AG04449 (cell line): ENCODE measurements around the gene KLHL26.
"Not testable (repeated sequence)": the region's sequence is repeated elsewhere in the genome, so short reads cannot be mapped to it uniquely, and the experiment has no call there.

Experiments
- CTCF ChIA-PET: fragments of 350-600 bp; formaldehyde crosslinking; extraction: SDS; loops from one replicate; lab custom pipeline; 2021; ENCODE audit warnings: antibody characterized with exemption; lab: Yijun Ruan, JAX
- POLR2A ChIA-PET: fragments of 400-600, 350-600 bp; formaldehyde crosslinking; extraction: SDS; loops from one replicate; lab custom pipeline; 2020; ENCODE audit warnings: antibody characterized with exemption, inconsistent platforms; lab: Yijun Ruan, JAX
- DNase-seq: peaks from one replicate; pipeline ENCODE4 v3.0.0-alpha.2; 2010; ENCODE audit warnings: low read depth, low spot score
- H3K4me3 ChIP-seq: 2 replicates; pipeline ENCODE4 v1.5.1; 2011; ENCODE audit warnings: low read depth, mild to moderate bottlenecking, control low read depth, low read length
- TF ChIP-seq, protein P1 (sequence below): IDR thresholded peaks from one replicate; pipeline ENCODE4 v1.5.1; 2011; ENCODE audit warnings: mild to moderate bottlenecking, moderate library complexity, low read length, control low read depth, inconsistent platforms; ENCODE audit not compliant: insufficient read depth; ENCODE audit errors: missing control alignments

The KLHL26 gene

DNA sequence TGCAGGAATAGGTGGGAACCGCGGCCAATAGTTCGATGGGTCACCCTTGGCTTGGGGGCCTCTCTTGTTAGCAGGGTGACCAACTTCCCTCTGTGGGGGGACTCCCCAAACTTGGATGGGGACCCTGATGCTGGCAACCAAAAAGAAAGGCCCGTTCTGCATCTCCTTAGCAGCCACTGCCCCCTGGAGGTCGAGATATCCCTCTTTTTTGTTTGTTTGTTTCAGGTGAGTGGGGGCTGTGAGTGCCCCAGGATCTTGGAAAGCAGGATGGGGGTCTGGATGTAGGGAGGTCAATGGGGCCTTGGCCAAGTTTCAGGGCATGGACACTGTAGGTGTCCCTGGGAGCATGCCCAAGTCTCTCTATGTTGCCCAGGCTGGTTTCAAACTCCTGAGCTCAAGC lies 39.0 kb downstream of the KLHL26 start:
- CTCF ChIA-PET, result interaction anchor here (0.9 to 1.8 kb wide), 7 partner anchors 10 to 225 kb away, joined by 3 to 11 read pairs (median 4); partner anchors contain the start of gene REX1BD
- no peak for DNase-seq
- TF ChIP-seq, protein P1, sequence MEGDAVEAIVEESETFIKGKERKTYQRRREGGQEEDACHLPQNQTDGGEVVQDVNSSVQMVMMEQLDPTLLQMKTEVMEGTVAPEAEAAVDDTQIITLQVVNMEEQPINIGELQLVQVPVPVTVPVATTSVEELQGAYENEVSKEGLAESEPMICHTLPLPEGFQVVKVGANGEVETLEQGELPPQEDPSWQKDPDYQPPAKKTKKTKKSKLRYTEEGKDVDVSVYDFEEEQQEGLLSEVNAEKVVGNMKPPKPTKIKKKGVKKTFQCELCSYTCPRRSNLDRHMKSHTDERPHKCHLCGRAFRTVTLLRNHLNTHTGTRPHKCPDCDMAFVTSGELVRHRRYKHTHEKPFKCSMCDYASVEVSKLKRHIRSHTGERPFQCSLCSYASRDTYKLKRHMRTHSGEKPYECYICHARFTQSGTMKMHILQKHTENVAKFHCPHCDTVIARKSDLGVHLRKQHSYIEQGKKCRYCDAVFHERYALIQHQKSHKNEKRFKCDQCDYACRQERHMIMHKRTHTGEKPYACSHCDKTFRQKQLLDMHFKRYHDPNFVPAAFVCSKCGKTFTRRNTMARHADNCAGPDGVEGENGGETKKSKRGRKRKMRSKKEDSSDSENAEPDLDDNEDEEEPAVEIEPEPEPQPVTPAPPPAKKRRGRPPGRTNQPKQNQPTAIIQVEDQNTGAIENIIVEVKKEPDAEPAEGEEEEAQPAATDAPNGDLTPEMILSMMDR, result peak; percentile 31

DNA sequence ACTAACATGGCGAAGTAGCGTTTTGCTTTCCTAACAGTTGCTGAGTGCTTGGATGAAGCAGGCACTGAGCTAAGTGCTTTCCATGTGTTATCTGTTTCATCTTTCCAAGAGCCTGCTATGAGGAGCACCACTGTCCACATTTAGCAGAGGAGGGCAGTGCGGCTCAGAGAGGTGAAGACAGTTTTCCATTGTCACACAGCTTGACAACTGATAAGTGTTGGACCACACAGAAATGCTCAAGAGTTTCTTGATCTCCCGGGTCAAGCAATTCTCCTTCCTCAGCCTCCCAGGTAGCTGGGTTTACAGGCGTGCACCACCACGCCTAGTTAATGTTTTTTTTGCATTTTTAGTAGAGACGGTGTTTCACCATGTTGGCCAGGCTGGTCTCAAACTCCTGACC lies 39.9 kb downstream of the KLHL26 start:
- no peak overlapping the region for H3K4me3 ChIP-seq
- DNase-seq, result no peak
- ChIA-PET CTCF (interaction anchor here (1.2 to 1.8 kb wide), 6 partner anchors 9 to 226 kb away, joined by 3 to 11 read pairs (median 4); partner anchors contain the start of gene REX1BD), POLR2A (no interaction called here)
- TF ChIP-seq, protein P1, result no peak

More for the DNA sequence above, 39.0 kb downstream of the KLHL26 start:
- POLR2A ChIA-PET, result no interaction called here
- no peak overlapping the region for H3K4me3 ChIP-seq

DNA sequence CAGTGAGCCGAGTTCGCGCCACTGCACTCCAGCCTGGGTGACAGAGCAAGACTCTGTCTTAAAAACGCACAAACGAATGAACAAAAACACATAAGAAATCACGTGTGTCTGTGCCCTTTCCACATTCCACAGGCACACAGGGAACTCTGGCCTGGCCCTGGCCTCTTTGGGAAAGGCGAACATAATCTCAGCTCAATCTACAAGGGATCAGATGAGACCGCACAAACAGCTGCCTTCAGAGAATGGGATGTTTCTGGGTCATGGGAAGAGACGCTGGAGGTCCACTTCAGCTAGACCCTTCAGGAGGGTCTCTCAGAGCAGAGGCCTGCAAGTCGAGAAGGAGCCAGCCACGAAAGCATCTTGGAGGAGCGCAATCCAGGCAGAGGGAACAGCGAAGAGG lies 40.3 kb downstream of the KLHL26 start:
- ChIA-PET CTCF (interaction anchor here (1.2 to 1.8 kb wide), 5 partner anchors 8 to 226 kb away, joined by 3 to 11 read pairs (median 5); partner anchors contain the start of gene REX1BD), POLR2A (no interaction called here)
- no peak overlapping the region for H3K4me3 ChIP-seq
- no peak for DNase-seq
- TF ChIP-seq, protein P1, result no peak

DNA sequence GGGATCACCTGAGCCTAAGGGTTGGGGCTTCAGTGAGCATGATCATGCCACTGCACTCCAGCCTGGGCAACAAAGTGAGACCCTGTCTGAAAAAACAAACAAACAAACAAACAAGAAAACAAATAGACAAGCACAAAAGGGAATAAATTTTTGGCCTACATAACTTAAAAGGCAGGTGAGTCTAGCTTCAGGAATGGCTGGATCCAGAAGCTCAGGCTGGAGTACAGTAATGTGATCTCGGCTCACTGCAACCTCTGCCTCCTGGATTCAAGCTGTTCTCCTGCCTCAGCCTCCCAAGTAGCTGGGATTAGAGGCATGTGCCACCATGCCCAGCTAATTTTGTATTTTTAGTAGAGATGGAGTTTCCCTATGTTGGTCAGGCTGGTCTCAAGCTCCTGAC lies 43.3 kb downstream of the KLHL26 start:
- CTCF ChIA-PET, POLR2A ChIA-PET, DNase-seq, H3K4me3 ChIP-seq: not testable (repeated sequence)

DNA sequence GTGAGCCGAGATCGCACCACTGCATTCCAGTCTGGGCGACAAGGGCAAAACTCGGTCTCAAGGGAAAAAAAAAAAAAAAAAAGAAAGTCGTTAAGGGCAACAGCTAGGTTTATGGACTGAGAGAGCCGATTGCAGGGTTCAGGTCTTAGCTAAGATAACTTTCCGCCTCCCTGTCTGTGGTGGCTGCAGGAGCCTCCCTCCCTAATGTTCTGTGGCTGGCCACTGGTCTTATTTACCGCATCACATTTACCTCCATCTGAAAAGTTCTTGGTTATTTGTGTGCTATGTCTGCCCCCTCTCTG lies 45.9 kb downstream of the KLHL26 start:
- H3K4me3 ChIP-seq, result peak overlapping the region; percentile 67
- ChIA-PET POLR2A (no interaction called here), CTCF (interaction anchor here (0.7 to 1.1 kb wide), 6 partner anchors 9 to 184 kb away, joined by 3 to 4 read pairs (median 3); no protein-coding TSS in a partner anchor)
- no peak for DNase-seq
- TF ChIP-seq, protein P1, result no peak

DNA sequence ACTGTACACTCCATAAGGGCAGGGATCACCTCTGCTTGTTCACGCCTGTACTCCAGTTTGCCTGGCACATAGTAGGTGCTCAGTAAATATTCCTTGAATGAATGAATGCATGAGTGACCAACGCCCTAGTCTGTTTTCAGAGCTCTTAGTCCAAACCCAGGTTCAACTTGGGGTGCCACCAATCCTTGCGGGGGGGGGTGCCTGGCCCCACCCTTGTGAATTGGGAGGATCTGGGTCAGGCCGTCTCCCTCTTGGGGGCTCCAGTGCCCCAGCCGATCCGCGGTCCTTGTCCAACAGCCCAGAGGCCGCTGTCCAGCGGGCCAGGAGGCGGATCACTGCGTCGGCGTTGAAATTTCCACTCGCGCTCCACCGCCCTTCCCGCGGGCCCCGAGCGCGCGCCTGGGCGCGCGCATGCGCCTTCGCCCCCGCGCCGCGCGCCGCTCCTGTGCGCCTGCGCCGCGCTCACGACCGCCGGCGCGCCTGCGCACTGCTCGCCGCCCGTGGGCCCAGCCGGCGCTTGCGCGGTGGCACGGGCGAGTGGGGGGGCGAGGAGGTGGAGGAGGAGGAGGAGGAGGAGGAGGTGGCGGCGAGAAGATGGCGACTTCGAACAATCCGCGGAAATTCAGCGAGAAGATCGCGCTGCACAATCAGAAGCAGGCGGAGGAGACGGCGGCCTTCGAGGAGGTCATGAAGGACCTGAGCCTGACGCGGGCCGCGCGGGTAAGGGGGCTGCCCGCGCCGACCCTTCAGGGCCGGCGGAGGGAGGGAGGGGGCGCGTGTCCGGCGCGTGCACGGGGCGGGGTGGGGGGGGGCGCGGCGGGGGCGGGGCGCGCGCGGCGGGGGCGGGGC lies 46.5 kb downstream of the KLHL26 start, which contains the start of gene CRTC1:
TSS of gene CRTC1 (plus strand) at position 572 of the 849 bp plus-strand sequence. CDS start at position 595, 23 bp downstream.
- ChIA-PET POLR2A (no interaction called here), CTCF (interaction anchor here (0.7 to 1.1 kb wide), 5 partner anchors 18 to 183 kb away, joined by 3 to 4 read pairs (median 3); no protein-coding TSS in a partner anchor)
- no peak for DNase-seq
- H3K4me3 ChIP-seq, result peak within 1 kb of the TSS; percentile 80
- TF ChIP-seq, protein P1, result no peak
